KOPT-K1 (cell line): ENCODE measurements around the gene GCKR.
"Not testable (repeated sequence)": the region's sequence is repeated elsewhere in the genome, so short reads cannot be mapped to it uniquely, and the experiment has no call there.

Experiments
- H3K27ac ChIP-seq: fragments of 200-600 bp; sonication (generic); 2 replicates; pipeline ENCODE4 v1.5.1; 2016; ENCODE audit warnings: antibody characterized with exemption, mild to moderate bottlenecking, low read depth, low read length; ENCODE audit not compliant: poor library complexity, severe bottlenecking
- H3K36me3 ChIP-seq: fragments of 200-600 bp; sonication (generic); 2 replicates; pipeline ENCODE4 v1.5.1; 2017; ENCODE audit warnings: antibody characterized with exemption, mild to moderate bottlenecking, low read length, moderate library complexity; ENCODE audit not compliant: insufficient read depth
- H3K9me3 ChIP-seq: fragments of 200-600 bp; sonication (generic); 2 replicates; pipeline ENCODE4 v1.5.1; 2017; ENCODE audit warnings: antibody characterized with exemption, low read length, mild to moderate bottlenecking; ENCODE audit not compliant: insufficient read depth, poor library complexity, severe bottlenecking

The GCKR gene

GRCh38 chr2:27539649-27540048 is 43.0 kb downstream of the GCKR start:
- not testable (repeated sequence) for H3K27ac ChIP-seq, H3K36me3 ChIP-seq, H3K9me3 ChIP-seq

- no peak overlapping the region for H3K27ac ChIP-seq
These were observed 47.6 kb downstream of the GCKR start for GRCh38 chr2:27544143-27544821.

GRCh38 chr2:27545348-27546141 is 48.9 kb downstream of the GCKR start:
- Histone ChIP-seq H3K9me3 (peaks cover 12% of the 10 kb centered on the region), H3K36me3 (no peaks in the 10 kb centered on the region), H3K27ac (no peak overlapping the region)

More at GRCh38 chr2:27544143-27544821, 47.6 kb downstream of the GCKR start:
- Histone ChIP-seq H3K36me3 (no peaks in the 10 kb centered on the region), H3K9me3 (peaks cover 12% of the 10 kb centered on the region)

GRCh38 chr2:27549303-27549702 is 52.7 kb downstream of the GCKR start:
- Histone ChIP-seq H3K27ac (no peak overlapping the region), H3K9me3 (peaks cover 12% of the 10 kb centered on the region), H3K36me3 (no peaks in the 10 kb centered on the region)

- H3K36me3 ChIP-seq: no peaks in the 10 kb centered on the region
- H3K9me3 ChIP-seq: peaks cover 5% of the 10 kb centered on the region
- H3K27ac ChIP-seq: no peak overlapping the region
These were observed 54.9 kb downstream of the GCKR start for GRCh38 chr2:27551514-27551913.

- peaks cover 5% of the 10 kb centered on the region for H3K9me3 ChIP-seq
- H3K36me3 ChIP-seq: no peaks in the 10 kb centered on the region
- H3K27ac ChIP-seq: no peak overlapping the region
These were observed 56.3 kb downstream of the GCKR start for GRCh38 chr2:27552941-27553340.

- not testable (repeated sequence) for H3K27ac ChIP-seq, H3K9me3 ChIP-seq, H3K36me3 ChIP-seq
These were observed 57.8 kb downstream of the GCKR start for GRCh38 chr2:27554451-27554850.

GRCh38 chr2:27559228-27559627 is 62.6 kb downstream of the GCKR start:
- peaks cover 5% of the 10 kb centered on the region for H3K9me3 ChIP-seq
- H3K27ac ChIP-seq: no peak overlapping the region

GRCh38 chr2:27561060-27561459 is 64.4 kb downstream of the GCKR start:
- Histone ChIP-seq H3K36me3 (no peaks in the 10 kb centered on the region), H3K9me3 (no peaks in the 10 kb centered on the region), H3K27ac (no peak overlapping the region)

More at GRCh38 chr2:27559228-27559627, 62.6 kb downstream of the GCKR start:
- H3K36me3 ChIP-seq: no peaks in the 10 kb centered on the region

- peaks cover 10% of the 10 kb centered on the region for H3K9me3 ChIP-seq
- no peaks in the 10 kb centered on the region for H3K36me3 ChIP-seq
- H3K27ac ChIP-seq: no peak overlapping the region
These were observed 70.0 kb downstream of the GCKR start for GRCh38 chr2:27566628-27567027.

- Histone ChIP-seq H3K36me3 (no peaks in the 10 kb centered on the region), H3K27ac (no peak overlapping the region), H3K9me3 (peaks cover 19% of the 10 kb centered on the region)
These were observed 72.8 kb downstream of the GCKR start for GRCh38 chr2:27569398-27569797.

GRCh38 chr2:27571197-27571596 is 74.6 kb downstream of the GCKR start:
- H3K27ac ChIP-seq: no peak overlapping the region
- H3K36me3 ChIP-seq: no peaks in the 10 kb centered on the region

GRCh38 chr2:27571681-27572080 is 75.0 kb downstream of the GCKR start:
- H3K9me3 ChIP-seq: peaks cover 23% of the 10 kb centered on the region
- H3K27ac ChIP-seq: no peak overlapping the region
- H3K36me3 ChIP-seq: no peaks in the 10 kb centered on the region

More at GRCh38 chr2:27571197-27571596, 74.6 kb downstream of the GCKR start:
- H3K9me3 ChIP-seq: peaks cover 23% of the 10 kb centered on the region

GRCh38 chr2:27572439-27572838 is 75.8 kb downstream of the GCKR start:
- Histone ChIP-seq H3K9me3 (peaks cover 26% of the 10 kb centered on the region), H3K27ac (no peak overlapping the region), H3K36me3 (no peaks in the 10 kb centered on the region)

- Histone ChIP-seq H3K27ac (no peak overlapping the region), H3K36me3 (no peaks in the 10 kb centered on the region), H3K9me3 (peaks cover 31% of the 10 kb centered on the region)
These were observed 76.4 kb downstream of the GCKR start for GRCh38 chr2:27572998-27573429.
